ENCODE measurements around the gene MACROD2.

DNA sequence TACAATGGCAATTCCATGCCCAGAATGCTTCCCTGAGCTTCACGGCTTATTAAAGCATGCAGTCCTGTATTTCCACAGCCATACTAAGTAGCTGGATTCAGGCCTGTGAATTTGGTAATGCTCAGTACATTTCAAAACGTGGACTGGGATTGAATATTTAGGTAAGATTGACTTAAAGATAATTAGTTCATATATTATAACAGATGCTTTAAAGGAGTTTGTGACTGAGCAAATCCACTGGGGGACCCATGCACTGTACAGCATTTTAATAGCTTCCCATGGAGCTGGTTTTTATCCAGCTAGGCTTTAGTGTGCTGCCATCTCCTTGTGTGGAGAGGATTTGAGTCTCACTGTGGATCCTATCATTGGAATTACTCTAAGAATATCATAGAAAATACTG lies 763.0 kb downstream of the MACROD2 start:
- TF ChIP-seq, protein P1, sequence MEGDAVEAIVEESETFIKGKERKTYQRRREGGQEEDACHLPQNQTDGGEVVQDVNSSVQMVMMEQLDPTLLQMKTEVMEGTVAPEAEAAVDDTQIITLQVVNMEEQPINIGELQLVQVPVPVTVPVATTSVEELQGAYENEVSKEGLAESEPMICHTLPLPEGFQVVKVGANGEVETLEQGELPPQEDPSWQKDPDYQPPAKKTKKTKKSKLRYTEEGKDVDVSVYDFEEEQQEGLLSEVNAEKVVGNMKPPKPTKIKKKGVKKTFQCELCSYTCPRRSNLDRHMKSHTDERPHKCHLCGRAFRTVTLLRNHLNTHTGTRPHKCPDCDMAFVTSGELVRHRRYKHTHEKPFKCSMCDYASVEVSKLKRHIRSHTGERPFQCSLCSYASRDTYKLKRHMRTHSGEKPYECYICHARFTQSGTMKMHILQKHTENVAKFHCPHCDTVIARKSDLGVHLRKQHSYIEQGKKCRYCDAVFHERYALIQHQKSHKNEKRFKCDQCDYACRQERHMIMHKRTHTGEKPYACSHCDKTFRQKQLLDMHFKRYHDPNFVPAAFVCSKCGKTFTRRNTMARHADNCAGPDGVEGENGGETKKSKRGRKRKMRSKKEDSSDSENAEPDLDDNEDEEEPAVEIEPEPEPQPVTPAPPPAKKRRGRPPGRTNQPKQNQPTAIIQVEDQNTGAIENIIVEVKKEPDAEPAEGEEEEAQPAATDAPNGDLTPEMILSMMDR (conservative IDR thresholded peaks at IDR 0.05), result no peak
- TF ChIP-seq ZFX (IDR thresholded peaks at IDR 0.05), result no peak
